ENCODE data around the gene TAT. TPM values are rescaled to one million over a fixed set of nuclear protein-coding genes. Genes with fewer than 3 reads are reported as not detected.
"Not testable (repeated sequence)": the region's sequence is repeated elsewhere in the genome, so short reads cannot be mapped to it uniquely, and the experiment has no call there.

TAT gene
- total RNA-seq, 1 donor from 2014 or later: not detected

DNA sequence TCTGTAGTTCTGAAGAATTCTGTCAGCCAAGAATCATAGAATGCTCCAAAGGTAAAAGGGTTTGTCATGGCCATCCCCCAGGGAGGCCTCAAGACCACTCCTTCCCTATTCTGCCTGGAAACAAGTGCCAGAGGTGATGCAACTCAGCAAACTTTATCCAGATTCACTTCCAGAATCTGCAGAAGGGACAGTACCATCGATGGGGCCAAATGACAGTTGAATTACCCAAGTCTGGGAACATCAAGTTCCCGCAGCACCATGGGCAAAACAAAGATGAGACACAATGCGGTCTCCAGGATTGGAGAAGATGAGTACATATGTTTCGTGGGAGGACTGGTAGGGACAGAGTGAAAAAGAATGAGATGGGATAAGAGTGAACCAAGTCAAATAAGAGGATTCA lies 13.7 kb upstream of the TAT start:
- ATAC-seq (ENCODE audit: low read depth): no peak
- intact Hi-C loops (cut with micrococcal nuclease): no loop called here

GRCh38 chr16:71590071-71590470 lies 13.2 kb upstream of the TAT start:
- CTCF ChIA-PET; ATAC-seq (ENCODE audit: low read depth); H3K4me3 Mint-ChIP-seq; H3K9me3 Mint-ChIP-seq; DNase-seq; H3K36me3 Mint-ChIP-seq (ENCODE audit: low read depth); POLR2A ChIA-PET; H3K27me3 Mint-ChIP-seq; intact Hi-C loops (cut with micrococcal nuclease); H3K27ac Mint-ChIP-seq: not testable (repeated sequence)
- H3K4me1 Mint-ChIP-seq: peaks cover 11% of the 10 kb centered on the region

More for the DNA sequence above, 13.7 kb upstream of the TAT start:
- Mint-ChIP-seq H3K36me3 (ENCODE audit: low read depth) (no peaks in the 10 kb centered on the region), H3K27ac (no peak overlapping the region), H3K4me3 (no peak overlapping the region), H3K4me1 (peaks cover 11% of the 10 kb centered on the region), H3K9me3 (no peaks in the 10 kb centered on the region), H3K27me3 (peaks cover 9% of the 10 kb centered on the region)
- DNase-seq: no peak
- CTCF ChIA-PET: no interaction called here
- TF ChIP-seq, protein P1, sequence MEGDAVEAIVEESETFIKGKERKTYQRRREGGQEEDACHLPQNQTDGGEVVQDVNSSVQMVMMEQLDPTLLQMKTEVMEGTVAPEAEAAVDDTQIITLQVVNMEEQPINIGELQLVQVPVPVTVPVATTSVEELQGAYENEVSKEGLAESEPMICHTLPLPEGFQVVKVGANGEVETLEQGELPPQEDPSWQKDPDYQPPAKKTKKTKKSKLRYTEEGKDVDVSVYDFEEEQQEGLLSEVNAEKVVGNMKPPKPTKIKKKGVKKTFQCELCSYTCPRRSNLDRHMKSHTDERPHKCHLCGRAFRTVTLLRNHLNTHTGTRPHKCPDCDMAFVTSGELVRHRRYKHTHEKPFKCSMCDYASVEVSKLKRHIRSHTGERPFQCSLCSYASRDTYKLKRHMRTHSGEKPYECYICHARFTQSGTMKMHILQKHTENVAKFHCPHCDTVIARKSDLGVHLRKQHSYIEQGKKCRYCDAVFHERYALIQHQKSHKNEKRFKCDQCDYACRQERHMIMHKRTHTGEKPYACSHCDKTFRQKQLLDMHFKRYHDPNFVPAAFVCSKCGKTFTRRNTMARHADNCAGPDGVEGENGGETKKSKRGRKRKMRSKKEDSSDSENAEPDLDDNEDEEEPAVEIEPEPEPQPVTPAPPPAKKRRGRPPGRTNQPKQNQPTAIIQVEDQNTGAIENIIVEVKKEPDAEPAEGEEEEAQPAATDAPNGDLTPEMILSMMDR (IDR thresholded peaks at IDR 0.05): no peak
- POLR2A ChIA-PET: no interaction called here

DNA sequence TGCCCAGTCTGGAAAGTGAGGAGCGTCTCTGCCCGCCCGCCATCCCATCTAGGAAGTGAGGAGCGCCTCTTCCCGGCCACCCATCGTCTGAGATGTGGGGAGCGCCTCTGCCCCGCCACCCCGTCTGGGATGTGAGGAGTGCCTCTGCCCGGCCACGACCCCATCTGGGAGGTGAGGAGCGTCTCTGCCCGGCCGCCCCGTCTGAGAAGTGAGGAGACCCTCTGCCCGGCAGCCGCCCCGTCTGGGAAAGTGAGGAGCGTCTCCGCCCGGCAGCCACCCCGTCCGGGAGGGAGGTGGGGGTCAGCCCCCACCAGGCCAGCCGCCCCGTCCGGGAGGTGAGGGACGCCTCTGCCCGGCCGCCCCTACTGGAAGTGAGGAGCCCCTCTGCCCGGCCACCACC lies 12.4 kb upstream of the TAT start:
- H3K9me3 Mint-ChIP-seq; DNase-seq; H3K36me3 Mint-ChIP-seq (ENCODE audit: low read depth); POLR2A ChIA-PET; H3K27ac Mint-ChIP-seq; H3K4me3 Mint-ChIP-seq; ATAC-seq (ENCODE audit: low read depth); H3K27me3 Mint-ChIP-seq; intact Hi-C loops (cut with micrococcal nuclease); CTCF ChIA-PET: not testable (repeated sequence)
- peaks cover 11% of the 10 kb centered on the region for H3K4me1 Mint-ChIP-seq

GRCh38 chr16:71585318-71585703 lies 8.4 kb upstream of the TAT start:
- Mint-ChIP-seq H3K4me3 (no peak overlapping the region), H3K27ac (no peak overlapping the region), H3K4me1 (peaks cover 11% of the 10 kb centered on the region), H3K36me3 (ENCODE audit: low read depth) (no peaks in the 10 kb centered on the region), H3K9me3 (no peaks in the 10 kb centered on the region), H3K27me3 (peaks cover 2% of the 10 kb centered on the region)
- ChIA-PET POLR2A (no interaction called here), CTCF (interaction anchor here (2.1 kb wide), 1 partner anchor 25 kb away, joined by 9 read pairs; no protein-coding TSS in a partner anchor)
- ATAC-seq (ENCODE audit: low read depth): no peak
- intact Hi-C loops (cut with micrococcal nuclease): no loop called here
- TF ChIP-seq, protein P1 (IDR thresholded peaks at IDR 0.05): no peak
- no peak for DNase-seq

DNA sequence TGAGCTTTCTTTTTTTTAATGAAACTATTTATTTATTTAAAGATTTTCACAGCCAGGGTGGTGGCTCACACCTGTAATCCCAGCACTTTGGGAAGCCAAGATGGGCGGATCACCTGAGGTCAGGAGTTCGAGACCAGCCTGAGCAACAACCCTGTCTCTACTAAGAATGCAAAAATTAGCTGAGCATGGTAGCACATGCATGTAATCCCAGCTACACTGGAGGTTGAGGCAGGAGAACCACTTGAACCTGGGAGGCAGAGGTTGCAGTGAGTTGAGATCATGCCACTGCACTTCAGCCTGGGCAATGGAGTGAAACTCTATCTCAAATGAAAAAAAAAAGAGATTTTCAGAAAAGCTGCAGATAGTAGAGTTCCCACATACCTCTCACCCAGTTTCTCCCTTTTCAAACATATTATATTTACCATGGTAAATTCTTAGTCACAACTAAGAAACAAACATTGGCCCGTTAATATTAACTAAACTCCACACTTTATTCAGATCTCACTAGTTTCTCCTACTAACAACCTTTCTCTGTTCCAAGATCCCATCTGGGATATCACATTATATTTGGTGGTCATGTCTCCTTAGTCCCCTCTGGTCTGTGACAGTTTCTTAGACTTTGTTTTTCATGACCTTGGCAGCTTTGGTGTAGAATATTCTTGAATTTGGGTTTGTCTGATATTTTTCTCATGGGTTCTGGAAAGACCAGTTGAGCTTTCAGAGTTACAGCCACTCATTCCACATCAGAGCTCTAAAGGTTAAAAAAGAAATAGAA lies 7.8 kb upstream of the TAT start:
- TF ChIP-seq, protein P1 (IDR thresholded peaks at IDR 0.05): no peak
- H3K27ac Mint-ChIP-seq: no peak overlapping the region
- intact Hi-C loops (cut with micrococcal nuclease): no loop called here
- CTCF ChIA-PET: no interaction called here
- peaks cover 2% of the 10 kb centered on the region for H3K27me3 Mint-ChIP-seq
- ATAC-seq (ENCODE audit: low read depth): no peak
- H3K36me3 Mint-ChIP-seq (ENCODE audit: low read depth): no peaks in the 10 kb centered on the region
- POLR2A ChIA-PET: no interaction called here
- DNase-seq: no peak
- H3K4me3 Mint-ChIP-seq: no peak overlapping the region
- no peaks in the 10 kb centered on the region for H3K9me3 Mint-ChIP-seq
- H3K4me1 Mint-ChIP-seq: peaks cover 11% of the 10 kb centered on the region

DNA sequence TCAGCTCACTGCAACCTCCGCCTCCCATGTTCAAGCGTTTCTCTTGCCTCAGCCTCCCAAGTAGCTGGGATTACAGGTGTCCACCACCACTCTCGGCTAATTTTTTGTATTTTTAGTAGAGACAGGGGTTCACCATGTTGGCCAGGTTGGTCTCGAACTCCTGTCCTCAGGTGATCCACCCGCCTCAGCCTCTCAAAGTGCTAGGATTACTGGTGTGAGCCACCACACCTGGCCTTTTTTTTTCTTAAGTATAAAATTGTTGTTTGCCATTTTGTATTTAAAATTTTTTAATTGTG lies 5.6 kb upstream of the TAT start:
- intact Hi-C loops (cut with micrococcal nuclease); ATAC-seq (ENCODE audit: low read depth); H3K9me3 Mint-ChIP-seq; H3K36me3 Mint-ChIP-seq (ENCODE audit: low read depth); H3K4me1 Mint-ChIP-seq; H3K27me3 Mint-ChIP-seq; DNase-seq; H3K4me3 Mint-ChIP-seq; POLR2A ChIA-PET; H3K27ac Mint-ChIP-seq: not testable (repeated sequence)
- CTCF ChIA-PET: interaction anchor here (1.4 kb wide), 1 partner anchor 10 kb away, joined by 3 read pairs; no protein-coding TSS in a partner anchor
